Erythroblast (primary cell): ENCODE data around the gene NT5DC2.

Experiments
- GATA1 ChIP-seq: IDR thresholded peaks from 2 replicates; pipeline ENCODE4 v1.6.1; 2011; ENCODE audit warnings: low read depth, mild to moderate bottlenecking, control low read depth, low read length, moderate library complexity
- POLR2A ChIP-seq: IDR thresholded peaks from 2 replicates; pipeline ENCODE4 v1.6.1; 2011; ENCODE audit warnings: mild to moderate bottlenecking, low read length

DNA sequence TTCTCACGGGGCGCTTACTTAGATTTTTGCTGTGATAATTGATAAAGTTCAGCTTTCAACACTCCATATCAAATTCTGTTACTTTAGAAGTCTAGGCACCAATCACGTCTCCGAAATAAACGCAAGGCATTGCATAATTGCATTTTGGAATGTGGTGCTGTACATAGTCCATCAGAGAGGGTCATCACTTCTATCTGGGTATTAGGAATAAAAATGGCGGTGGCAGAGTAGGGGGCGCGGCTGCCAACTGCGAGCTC is 2.4 kb upstream of the NT5DC2 start:
- TF ChIP-seq POLR2A (no peak), GATA1 (no peak)
